A375 (cell line): ENCODE data around the gene C2orf68. TPM values are rescaled to one million over a fixed set of nuclear protein-coding genes. Genes with fewer than 3 reads are reported as not detected.

Experiments used
- small RNA-seq: library from RNA; depleted of rRNA; stranded (forward); fragments of <200 nt; gene quantifications from one replicate; pipeline ENCODE3, GENCODE V24; 2014
- total RNA-seq: library from RNA; depleted of rRNA; stranded (reverse); fragments of >200 nt; shearing (Covaris generic); gene quantifications from 2 replicates; pipeline ENCODE4 v1.2.3, GENCODE V29; 2014; rRNA removed

Gene C2orf68
- total RNA-seq, result 31.9 and 33.1 TPM in 2 replicates

DNA sequence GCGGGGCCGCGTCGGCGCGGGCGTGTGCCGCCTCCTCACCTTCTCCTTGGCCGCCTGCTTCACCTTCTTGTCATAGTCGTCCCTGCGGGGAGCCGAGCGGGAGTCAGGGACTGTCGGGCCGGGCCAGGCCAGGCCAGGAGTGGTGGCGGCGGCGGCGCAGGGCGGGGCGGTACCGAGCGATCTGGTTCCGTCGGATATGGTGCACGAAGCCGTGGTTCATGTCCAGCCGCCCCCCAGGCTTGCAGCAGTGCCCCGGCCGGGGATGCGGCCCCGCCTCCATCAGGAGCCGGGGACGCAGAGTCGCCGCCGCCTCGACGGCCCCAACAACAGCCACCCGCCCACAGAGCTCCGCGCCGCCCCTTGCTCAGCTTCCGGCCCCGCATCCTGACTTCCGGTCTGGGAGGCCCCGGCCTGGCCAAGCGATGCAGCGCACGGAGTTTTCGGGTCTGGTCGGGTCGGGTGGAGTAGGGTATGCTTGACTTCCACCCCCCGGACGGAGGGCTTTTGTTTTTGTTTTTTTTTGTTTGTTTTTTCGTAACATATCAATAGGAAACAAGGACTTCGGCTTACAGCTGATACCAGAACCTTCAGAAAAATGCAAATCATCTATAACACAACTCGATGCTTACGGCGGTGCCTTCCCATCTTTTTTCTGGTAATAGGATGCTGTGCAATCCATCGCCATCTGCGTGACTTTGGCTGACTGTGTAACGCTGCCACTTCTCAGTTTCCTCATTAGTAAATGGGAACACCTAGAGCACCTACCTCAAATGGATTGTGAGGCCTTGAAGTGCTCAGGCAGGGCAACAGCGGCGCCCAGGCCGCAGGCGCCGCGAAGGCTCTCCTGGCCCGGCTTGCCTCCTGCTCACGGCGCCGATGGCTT, at the start of gene C2orf68:
TSS of gene C2orf68 (minus strand) at position 362 of the 883 bp plus-strand sequence. CDS start at position 280, 82 bp downstream.

DNA sequence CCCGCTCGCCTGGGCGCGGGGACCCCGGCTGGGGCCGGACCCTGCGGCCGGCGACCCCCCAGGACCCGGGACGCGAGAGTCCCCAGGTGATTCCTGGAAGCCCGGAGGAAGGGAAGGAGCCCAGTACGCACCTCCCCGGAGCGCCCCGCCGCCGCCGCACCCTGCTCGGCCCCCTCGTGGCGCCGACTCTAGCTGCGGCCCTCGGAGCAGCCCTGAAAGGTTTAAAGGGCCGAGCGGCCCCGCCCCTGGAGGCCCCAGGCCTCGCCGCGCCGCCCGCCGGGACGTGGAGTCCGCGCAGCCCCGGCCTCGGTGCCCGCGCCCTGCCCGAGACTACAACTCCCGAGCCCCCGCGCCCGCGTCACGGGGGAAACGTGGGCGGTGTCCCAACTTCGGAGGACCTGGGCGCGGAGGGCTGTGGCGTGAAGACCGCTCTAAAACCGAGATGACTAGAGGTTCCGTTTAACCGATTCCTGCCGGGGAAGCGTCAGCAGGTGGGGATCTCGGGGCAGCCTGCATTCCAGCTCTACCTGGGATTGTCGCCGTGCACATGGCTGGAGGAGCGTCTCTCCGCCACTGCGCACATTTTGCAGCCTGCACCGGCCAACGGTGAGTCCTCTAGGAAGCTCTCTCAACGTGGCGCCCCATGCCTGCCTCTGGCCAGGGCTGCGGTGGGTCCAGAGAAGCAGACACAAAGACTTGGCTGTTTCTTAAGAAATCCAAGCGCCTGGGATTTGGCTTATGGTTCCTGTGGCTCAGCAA, 9.2 kb downstream of the C2orf68 start, which contains the start of gene TMEM150A:
TSS of gene TMEM150A (minus strand) at position 223 of the 759 bp plus-strand sequence. CDS start 750 bp downstream, outside the sequence.

GRCh38 chr2:85595301-85596025, 16.4 kb downstream of the C2orf68 start, which contains the start of gene RNF181:
Gene RNF181 (plus strand): TSS chr2:85595745. CDS start chr2:85595764, 19 bp downstream.

GRCh38 chr2:85584354-85584856, 27.5 kb downstream of the C2orf68 start, which contains the start of gene VAMP5:
Gene VAMP5 (plus strand): TSS chr2:85584431. CDS start chr2:85584491, 60 bp downstream.

GRCh38 chr2:85577386-85578242, 34.3 kb downstream of the C2orf68 start, which contains the start of gene VAMP8:
Gene VAMP8 (plus strand): TSS chr2:85577586. CDS start chr2:85577647, 61 bp downstream.

GRCh38 chr2:85561280-85562212, 50.3 kb downstream of the C2orf68 start, which contains the start of gene GGCX:
Gene GGCX (minus strand): TSS chr2:85561493. CDS start chr2:85561428, 65 bp downstream.

Small RNA genes lying within 50 kb of the gene (small RNA-seq; reads per million reads assigned to genes)
- gene RN7SL126P, result not detected

Other genes starting within 250 kb of the C2orf68 start
- gene CAPG, start 201.7 kb downstream of the C2orf68 start, total RNA-seq, result 164 and 165 TPM in 2 replicates
- gene SH2D6, start 193.4 kb downstream of the C2orf68 start, total RNA-seq, result 0.24 and 0.60 TPM in 2 replicates
- gene MAT2A, start 72.9 kb downstream of the C2orf68 start, total RNA-seq, result 188 and 191 TPM in 2 replicates
- gene GGCX, start 50.6 kb downstream of the C2orf68 start, total RNA-seq, result 36.9 and 40.5 TPM in 2 replicates
- gene VAMP8, start 34.5 kb downstream of the C2orf68 start, total RNA-seq, result 21.2 and 22.0 TPM in 2 replicates
- 31.3 and 38.8 TPM in 2 replicates for gene VAMP5, start 27.6 kb downstream of the C2orf68 start, total RNA-seq
- gene RNF181, start 16.3 kb downstream of the C2orf68 start, total RNA-seq, result 137 and 156 TPM in 2 replicates
- gene TMEM150A, start 9.4 kb downstream of the C2orf68 start, total RNA-seq, result 5.5 and 7.2 TPM in 2 replicates
- gene USP39, start 4.1 kb upstream of the C2orf68 start, total RNA-seq, result 112 and 120 TPM in 2 replicates
- not detected in 2 replicates for gene SFTPB, start 56.1 kb upstream of the C2orf68 start, total RNA-seq
- not detected in 2 replicates for gene GNLY, start 82.3 kb upstream of the C2orf68 start, total RNA-seq
- 7.6 and 10.0 TPM in 2 replicates for gene ATOH8, start 141.9 kb upstream of the C2orf68 start, total RNA-seq